GM12878 (cell line): ENCODE measurements around the gene ANKRD20A1.
"Not testable (repeated sequence)": the region's sequence is repeated elsewhere in the genome, so short reads cannot be mapped to it uniquely, and the experiment has no call there.

Source experiments
- CHD2 ChIP-seq: IDR thresholded peaks from 2 replicates; pipeline ENCODE4 v1.6.1; 2011; ENCODE audit warnings: low read depth, low read length, improper control_type of control experiment, borderline replicate concordance
- CREM ChIP-seq: IDR thresholded peaks from 2 replicates; pipeline ENCODE4 v1.6.1; 2014; ENCODE audit warnings: antibody characterized with exemption, low read depth
- EZH2 ChIP-seq: IDR thresholded peaks from 2 replicates; pipeline ENCODE4 v1.6.1; 2012; ENCODE audit warnings: low read depth, mild to moderate bottlenecking, control low read depth, inconsistent platforms, low read length, borderline replicate concordance; ENCODE audit not compliant: control insufficient read depth
- GABPA ChIP-seq: IDR thresholded peaks from 2 replicates; pipeline ENCODE4 v1.6.1; 2014; ENCODE audit warnings: antibody characterized with exemption, low read depth, mild to moderate bottlenecking, inconsistent platforms
- HCFC1 ChIP-seq: fragments of 150-350 bp; IDR thresholded peaks from 2 replicates; pipeline ENCODE4 v1.6.1; 2014; ENCODE audit warnings: low read length
- KDM1A ChIP-seq: fragments of 200-600 bp; sonication (generic); IDR thresholded peaks from 2 replicates; pipeline ENCODE4 v1.6.1; 2016; ENCODE audit warnings: borderline replicate concordance
- POLR2A ChIP-seq: IDR thresholded peaks from 2 replicates; pipeline ENCODE4 v1.6.1; 2011; ENCODE audit warnings: low read depth, mild to moderate bottlenecking, low read length
- TF ChIP-seq, protein P1 (sequence below), 3 experiments: IDR thresholded peaks in 2 of 3; conservative IDR thresholded peaks in 1 of 3; 2 replicates each; pipeline ENCODE4 v1.5.1; 2011; ENCODE audit warnings: low read depth in 3 of 3, low read length in 3 of 3, mild to moderate bottlenecking in 3 of 3, control low read depth in 2 of 3, moderate library complexity in 2 of 3, inconsistent platforms in 1 of 3, mixed read lengths in 1 of 3; ENCODE audit not compliant: control insufficient read depth in 2 of 3, insufficient read depth in 1 of 3; ENCODE audit errors: extremely low read depth in 1 of 3
- TF ChIP-seq, protein P2 (sequence below): IDR thresholded peaks from 2 replicates; pipeline ENCODE4 v1.6.1; 2012; ENCODE audit warnings: low read length, inconsistent platforms
- TF ChIP-seq, protein P3 (sequence below): IDR thresholded peaks from 2 replicates; pipeline ENCODE4 v1.6.1; 2011; ENCODE audit warnings: low read depth, mild to moderate bottlenecking, low read length, moderate library complexity, borderline replicate concordance; ENCODE audit errors: extremely low read depth
- TF ChIP-seq, protein P4 (sequence below): IDR thresholded peaks from 2 replicates; pipeline ENCODE4 v1.6.1; 2011; ENCODE audit warnings: mild to moderate bottlenecking, low read depth, low read length, moderate library complexity; ENCODE audit not compliant: insufficient replicate concordance
- TF ChIP-seq, protein P5 (sequence below): fragments of 450-650 bp; IDR thresholded peaks from 2 replicates; pipeline ENCODE4 v1.6.1; 2016; ENCODE audit warnings: mild to moderate bottlenecking, moderate library complexity, borderline replicate concordance

DNA sequence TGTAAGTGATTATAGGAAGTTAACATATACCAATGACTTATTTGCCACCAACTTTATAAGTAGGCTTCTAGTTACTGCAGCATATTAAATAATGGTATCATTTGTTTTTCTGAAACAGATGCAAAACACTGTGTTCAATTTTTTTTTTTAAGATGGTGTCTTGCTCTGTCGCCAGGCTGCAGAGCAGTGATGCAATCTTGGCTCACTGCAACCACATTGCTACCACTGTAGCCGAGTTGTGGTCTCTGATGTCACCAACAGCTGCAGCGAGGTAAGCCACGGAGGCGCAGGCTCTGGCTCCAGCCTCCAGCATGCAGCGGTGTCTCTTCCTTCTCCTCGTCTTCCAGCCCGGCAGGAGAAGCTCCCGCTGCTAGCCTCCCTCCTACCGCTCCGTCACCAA lies 26.6 kb upstream of the ANKRD20A1 start:
- TF ChIP-seq POLR2A, KDM1A, CREM, EZH2, CHD2, HCFC1, GABPA: not testable (repeated sequence)
- TF ChIP-seq, protein P1, sequence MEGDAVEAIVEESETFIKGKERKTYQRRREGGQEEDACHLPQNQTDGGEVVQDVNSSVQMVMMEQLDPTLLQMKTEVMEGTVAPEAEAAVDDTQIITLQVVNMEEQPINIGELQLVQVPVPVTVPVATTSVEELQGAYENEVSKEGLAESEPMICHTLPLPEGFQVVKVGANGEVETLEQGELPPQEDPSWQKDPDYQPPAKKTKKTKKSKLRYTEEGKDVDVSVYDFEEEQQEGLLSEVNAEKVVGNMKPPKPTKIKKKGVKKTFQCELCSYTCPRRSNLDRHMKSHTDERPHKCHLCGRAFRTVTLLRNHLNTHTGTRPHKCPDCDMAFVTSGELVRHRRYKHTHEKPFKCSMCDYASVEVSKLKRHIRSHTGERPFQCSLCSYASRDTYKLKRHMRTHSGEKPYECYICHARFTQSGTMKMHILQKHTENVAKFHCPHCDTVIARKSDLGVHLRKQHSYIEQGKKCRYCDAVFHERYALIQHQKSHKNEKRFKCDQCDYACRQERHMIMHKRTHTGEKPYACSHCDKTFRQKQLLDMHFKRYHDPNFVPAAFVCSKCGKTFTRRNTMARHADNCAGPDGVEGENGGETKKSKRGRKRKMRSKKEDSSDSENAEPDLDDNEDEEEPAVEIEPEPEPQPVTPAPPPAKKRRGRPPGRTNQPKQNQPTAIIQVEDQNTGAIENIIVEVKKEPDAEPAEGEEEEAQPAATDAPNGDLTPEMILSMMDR (IDR thresholded peaks at IDR 0.05 in 2 of 3, conservative IDR thresholded peaks at IDR 0.05 in 1 of 3; ENCODE audit: control insufficient read depth in 2 of 3, extremely low read depth in 1 of 3, insufficient read depth in 1 of 3, low read depth in 3 of 3, low read length in 3 of 3), result not testable (repeated sequence)
- TF ChIP-seq, protein P2, sequence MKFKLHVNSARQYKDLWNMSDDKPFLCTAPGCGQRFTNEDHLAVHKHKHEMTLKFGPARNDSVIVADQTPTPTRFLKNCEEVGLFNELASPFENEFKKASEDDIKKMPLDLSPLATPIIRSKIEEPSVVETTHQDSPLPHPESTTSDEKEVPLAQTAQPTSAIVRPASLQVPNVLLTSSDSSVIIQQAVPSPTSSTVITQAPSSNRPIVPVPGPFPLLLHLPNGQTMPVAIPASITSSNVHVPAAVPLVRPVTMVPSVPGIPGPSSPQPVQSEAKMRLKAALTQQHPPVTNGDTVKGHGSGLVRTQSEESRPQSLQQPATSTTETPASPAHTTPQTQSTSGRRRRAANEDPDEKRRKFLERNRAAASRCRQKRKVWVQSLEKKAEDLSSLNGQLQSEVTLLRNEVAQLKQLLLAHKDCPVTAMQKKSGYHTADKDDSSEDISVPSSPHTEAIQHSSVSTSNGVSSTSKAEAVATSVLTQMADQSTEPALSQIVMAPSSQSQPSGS, result not testable (repeated sequence)
- TF ChIP-seq, protein P3, sequence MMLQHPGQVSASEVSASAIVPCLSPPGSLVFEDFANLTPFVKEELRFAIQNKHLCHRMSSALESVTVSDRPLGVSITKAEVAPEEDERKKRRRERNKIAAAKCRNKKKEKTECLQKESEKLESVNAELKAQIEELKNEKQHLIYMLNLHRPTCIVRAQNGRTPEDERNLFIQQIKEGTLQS, result not testable (repeated sequence)
- TF ChIP-seq, protein P4, sequence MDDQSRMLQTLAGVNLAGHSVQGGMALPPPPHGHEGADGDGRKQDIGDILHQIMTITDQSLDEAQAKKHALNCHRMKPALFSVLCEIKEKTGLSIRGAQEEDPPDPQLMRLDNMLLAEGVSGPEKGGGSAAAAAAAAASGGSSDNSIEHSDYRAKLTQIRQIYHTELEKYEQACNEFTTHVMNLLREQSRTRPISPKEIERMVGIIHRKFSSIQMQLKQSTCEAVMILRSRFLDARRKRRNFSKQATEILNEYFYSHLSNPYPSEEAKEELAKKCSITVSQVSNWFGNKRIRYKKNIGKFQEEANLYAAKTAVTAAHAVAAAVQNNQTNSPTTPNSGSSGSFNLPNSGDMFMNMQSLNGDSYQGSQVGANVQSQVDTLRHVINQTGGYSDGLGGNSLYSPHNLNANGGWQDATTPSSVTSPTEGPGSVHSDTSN, result not testable (repeated sequence)
- TF ChIP-seq, protein P5, sequence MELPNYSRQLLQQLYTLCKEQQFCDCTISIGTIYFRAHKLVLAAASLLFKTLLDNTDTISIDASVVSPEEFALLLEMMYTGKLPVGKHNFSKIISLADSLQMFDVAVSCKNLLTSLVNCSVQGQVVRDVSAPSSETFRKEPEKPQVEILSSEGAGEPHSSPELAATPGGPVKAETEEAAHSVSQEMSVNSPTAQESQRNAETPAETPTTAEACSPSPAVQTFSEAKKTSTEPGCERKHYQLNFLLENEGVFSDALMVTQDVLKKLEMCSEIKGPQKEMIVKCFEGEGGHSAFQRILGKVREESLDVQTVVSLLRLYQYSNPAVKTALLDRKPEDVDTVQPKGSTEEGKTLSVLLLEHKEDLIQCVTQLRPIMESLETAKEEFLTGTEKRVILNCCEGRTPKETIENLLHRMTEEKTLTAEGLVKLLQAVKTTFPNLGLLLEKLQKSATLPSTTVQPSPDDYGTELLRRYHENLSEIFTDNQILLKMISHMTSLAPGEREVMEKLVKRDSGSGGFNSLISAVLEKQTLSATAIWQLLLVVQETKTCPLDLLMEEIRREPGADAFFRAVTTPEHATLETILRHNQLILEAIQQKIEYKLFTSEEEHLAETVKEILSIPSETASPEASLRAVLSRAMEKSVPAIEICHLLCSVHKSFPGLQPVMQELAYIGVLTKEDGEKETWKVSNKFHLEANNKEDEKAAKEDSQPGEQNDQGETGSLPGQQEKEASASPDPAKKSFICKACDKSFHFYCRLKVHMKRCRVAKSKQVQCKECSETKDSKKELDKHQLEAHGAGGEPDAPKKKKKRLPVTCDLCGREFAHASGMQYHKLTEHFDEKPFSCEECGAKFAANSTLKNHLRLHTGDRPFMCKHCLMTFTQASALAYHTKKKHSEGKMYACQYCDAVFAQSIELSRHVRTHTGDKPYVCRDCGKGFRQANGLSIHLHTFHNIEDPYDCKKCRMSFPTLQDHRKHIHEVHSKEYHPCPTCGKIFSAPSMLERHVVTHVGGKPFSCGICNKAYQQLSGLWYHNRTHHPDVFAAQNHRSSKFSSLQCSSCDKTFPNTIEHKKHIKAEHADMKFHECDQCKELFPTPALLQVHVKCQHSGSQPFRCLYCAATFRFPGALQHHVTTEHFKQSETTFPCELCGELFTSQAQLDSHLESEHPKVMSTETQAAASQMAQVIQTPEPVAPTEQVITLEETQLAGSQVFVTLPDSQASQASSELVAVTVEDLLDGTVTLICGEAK, result not testable (repeated sequence)
